Stimulated activated naive CD4-positive, alpha-beta T cell (primary cell): Measurements from ENCODE around the gene CISTR.
"Not testable (repeated sequence)": the region's sequence is repeated elsewhere in the genome, so short reads cannot be mapped to it uniquely, and the experiment has no call there.

ENCODE experiments used
- DNase-seq, 6 experiments: peaks; one replicate each; lab custom pipeline; 2025; lab: John Stamatoyannopoulos, UW

CISTR gene

DNA sequence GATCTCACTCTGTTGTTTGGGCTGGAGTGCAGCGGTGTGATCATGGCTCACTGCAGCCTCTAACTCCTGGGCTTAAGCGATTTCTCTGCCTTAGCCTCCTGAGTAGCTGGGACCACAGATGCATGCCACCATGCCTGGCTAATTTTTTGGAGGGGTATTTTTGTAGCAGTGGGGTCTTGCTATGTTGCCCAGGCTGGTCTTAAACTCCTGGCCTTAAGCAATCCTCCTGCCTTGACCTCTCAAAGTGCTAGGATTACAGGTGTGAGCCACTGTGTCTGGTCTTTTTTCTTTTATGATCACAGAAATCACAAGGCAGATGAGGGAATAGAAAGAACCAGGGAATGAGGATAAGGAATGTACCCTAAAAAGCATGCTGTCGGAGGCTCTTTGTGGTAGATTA, 11.0 kb upstream of the CISTR start:
- not testable (repeated sequence) for DNase-seq

DNA sequence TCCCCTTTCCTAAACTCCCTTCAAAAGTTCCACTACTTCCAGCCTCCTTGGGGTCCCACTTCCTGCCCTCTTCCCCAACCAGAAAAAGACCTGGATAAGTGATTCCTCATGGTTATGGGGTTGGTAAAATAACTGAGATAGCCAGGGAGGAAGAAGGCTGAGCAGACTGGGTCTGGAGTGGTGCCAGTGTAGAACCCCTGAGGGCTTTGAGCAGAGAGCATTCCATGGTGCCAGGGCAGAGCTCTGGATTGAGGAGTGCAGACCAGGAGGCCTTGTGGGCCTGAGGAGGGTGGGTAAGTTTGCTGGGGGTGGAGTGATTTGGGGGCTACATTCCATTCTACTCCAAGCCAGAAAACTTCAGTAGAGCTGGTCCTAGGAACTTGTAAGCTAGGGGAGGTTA, 9.5 kb upstream of the CISTR start:
- no peak for DNase-seq

DNA sequence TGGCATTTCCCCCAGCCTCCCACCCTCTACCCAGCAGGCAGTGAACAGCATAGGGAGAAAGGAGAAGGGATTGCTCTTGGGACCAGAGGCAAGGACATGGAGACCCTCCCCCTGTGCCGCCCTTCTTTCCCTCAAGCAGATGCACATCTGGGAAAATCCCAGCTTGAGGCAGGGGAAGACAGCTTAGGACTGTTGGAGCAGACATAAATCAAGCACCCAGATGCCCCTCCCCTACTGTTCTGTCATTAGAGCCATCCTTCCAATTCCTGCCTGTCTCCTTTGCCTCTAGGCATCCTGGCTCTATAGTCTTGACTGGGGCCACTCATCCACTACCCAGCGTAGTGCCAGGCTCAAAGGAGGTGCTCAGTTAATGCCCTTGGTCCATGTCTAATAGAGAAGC, 7.5 kb upstream of the CISTR start:
- DNase-seq, result no peak

DNA sequence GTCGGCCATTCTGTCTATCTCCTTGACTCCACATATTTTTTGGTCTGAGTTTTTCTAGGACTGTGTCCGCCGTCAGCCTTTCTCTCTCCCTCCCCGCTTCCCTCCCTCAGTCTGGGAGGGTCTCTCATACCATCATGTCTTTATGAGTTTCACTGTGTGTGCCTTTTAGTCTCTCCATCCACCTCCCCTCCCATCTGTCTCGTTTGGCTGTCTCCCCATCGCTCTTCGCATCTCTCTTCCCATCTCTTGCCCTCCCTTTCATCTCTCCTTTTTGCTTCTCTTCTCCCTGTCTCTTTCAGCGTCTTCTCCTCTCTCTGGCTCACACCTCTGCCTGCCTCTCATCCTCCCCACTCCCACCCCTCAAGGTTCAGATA, 6.9 kb upstream of the CISTR start:
- DNase-seq, result no peak

DNA sequence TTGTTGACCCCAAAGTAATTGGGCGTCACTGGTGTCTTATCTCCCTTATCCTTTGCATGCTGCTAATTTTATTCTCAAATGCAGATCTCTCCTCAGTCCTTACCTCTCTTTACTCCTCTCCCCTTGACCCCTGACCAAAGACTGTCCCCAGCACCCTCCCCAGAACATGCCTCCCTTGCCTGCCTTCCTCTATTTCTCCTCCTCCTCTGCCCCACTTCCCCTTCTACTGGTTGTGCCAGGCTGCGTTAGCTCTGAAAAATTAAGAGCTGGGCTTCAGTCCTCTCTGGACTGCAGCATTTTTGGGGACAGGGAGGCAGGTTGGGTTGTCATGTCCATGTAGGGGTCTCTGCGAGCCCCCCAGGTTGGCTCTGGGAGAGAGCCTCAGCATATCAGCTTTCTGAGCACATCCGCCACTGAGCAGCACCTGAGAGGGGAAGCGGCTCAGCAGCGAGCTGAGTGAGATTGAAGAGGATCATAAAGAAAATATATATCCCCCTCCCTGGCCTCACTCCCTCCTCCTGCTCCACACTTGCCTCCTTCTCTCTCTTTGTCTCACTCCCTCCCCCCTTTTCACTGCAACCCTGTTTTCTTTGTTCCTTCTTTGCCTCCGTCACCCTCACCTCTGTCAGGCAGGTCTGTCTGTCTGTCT, 6.4 kb upstream of the CISTR start:
- DNase-seq, result no peak

DNA sequence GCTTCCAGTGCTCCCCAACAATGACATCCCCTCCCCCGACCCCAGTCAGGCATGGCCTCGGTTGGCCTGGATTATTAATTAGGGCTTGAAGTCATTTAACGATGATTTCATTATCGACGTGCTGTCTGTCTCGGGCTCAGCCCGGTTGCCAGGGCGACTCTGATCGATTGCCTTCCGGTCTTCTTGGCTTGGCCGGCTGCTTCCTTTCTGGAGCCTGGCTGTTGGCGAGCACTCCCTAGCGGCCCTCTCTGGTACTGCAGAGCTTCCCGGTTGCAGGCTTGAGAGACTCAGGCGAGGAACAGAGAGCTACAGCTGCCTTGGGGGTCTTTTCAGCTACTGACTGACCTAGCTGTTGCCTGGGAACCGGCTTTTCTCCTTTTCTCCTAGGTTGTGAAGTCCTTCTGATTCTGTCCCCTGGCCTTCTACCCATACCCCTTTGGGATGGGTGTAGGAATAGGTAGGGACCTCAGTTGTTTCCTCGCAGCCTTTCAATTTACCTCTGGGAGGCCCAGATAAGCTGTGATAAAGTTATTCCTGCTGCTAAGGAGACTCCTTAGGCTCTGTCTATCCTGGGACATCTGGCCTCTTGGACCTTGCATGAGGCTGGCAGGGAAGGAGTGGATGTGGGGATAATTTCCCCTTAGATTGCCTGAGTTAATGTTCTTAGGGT, 5.5 kb upstream of the CISTR start:
- DNase-seq, result peak; percentile 53 to 78 (median 72)

DNA sequence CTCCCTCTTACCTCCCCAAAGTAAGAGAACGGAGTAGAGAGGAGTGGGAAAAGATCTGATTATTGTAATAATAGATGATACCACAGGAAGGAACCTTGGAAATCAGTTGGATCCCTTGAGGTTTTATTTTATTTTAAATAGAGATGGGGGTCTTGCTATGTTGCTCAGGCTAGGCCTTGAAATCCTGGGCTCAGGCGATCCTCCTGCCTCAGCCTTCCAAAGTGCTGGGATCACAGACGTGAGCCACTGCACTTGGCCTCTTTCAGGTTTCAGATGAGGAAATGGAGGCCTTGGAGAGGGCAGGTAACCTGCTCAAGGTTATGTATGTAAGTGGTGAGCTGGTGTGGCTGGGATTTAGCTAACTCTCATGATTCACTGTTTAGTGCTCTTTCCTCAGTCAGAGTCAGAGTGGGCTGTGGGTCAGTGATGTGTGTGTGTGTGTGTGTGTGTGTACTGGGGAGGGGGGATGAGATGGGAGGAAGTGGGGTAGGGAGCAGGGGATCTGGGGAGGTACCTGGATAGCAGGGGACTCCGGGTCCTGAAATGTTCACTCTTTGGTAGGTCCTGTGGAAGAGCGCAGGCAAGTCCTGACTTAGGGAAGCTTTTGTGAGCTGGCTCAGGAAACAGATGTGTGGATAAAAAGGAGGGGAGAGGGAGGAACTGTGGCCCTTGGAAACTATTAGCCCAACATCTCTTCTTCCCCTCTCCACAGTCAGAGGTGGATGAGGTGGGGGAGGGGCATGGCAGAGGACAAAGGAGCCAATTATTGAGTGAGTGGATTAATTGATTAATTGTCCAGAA, 4.7 kb upstream of the CISTR start:
- no peak for DNase-seq

DNA sequence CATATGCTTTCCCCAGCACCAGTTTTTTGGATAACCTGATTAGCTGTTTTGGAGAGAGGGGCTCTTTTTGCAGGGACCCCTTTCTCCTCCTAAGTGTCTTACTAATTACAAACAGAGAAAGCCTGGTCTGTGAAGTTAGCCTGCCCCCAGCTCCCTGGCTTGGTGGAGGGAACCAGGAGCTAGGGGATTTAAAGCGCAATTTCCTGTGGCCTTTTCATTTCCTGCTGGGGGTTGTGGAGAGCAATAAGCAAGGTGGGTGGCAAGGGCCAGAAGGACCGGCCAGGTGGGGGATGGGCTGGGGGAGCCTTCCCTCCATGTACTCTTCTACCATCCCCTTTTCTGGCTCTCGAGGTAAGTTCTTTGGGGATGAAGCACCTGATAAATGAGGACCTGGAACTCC, 4.1 kb upstream of the CISTR start:
- no peak for DNase-seq

DNA sequence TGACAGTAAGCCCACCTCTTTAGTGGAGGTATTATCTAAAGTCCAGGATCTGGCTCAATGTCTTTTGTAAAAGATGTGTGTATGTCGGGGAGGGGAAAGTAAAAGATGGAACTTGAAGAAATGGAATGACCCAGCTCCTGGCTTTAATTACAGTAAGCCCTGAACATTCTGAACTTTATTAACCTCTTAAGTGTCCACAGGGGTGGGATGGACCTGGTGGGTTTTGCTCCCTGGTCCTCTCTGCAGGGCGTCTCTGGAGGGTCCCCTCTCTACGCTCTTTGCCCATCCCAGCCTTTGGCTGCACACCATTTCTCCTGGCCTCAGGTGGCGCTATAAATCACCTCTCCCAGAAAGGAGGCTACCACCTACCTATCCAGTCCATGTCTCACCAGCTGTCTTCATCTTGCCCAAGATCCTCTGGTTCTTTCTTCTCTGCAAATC, 3.7 kb upstream of the CISTR start:
- DNase-seq, result no peak

DNA sequence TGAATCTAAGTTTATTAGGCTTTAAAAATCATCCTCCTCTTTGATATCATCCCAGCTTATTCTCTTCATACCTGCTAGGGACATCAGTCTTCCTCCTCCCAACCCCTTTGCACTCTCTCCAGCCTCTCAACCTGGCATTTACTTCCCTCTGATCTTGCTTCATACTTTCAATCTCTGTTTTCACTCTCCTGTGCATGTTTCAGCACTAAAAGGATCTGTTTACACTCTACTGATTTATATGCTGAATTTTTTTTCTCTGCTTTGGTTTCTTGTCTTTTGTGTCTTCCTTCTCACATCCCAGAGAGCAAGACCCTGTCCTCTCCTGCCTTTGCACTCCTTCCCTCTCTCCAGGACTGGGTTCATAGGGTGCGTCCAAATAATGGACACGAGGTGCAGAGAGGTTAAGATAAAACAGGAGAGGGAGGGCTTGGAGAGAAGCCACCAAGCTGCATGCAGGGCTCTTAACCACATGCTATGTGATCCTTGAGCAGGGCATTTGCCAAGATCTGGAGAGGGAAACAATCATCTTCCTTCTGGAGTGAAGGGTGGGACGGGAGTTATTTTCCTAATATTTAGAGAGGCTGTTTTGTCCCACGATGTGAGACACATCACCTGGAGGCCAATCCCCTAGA, 3.0 kb upstream of the CISTR start:
- DNase-seq, result no peak

DNA sequence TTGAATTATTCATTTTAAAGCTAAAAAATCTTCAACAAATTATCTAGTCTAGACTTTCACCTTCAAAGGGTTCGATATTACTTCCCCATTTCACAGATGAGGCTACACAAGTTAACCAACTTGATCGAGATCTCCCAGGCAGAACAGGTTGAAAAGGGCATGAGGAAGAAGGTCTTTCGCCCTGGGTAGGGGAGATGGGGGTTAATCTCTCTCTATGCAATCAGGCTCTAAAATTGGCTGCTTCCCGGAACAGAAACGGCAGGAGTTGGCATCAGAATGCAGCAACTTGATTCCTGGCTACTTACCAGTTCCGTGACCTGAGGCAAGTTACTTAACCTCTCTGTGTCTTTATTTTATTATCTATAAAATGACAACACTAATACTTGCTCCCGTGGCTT, 2.4 kb upstream of the CISTR start:
- no peak for DNase-seq

DNA sequence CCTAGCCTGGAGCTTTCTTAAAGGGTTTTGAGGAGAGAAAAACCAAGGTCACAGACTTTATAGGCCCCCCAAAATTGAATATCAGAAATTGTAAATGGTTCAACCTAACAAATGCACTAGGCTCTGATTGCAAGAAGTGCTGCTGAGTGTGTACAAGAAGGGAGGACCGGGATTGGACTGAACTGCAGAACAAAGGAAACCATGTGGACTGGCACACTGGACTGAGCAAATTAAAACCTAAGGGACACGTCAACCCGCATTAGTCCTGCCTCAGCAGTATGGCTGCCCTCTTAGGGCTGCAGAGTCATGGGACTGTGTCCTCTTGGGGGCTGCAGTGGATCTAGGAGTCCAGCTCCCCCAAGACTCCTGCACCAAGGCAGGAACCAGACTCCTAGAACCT, 842 bp upstream of the CISTR start:
- DNase-seq, result no peak

DNA sequence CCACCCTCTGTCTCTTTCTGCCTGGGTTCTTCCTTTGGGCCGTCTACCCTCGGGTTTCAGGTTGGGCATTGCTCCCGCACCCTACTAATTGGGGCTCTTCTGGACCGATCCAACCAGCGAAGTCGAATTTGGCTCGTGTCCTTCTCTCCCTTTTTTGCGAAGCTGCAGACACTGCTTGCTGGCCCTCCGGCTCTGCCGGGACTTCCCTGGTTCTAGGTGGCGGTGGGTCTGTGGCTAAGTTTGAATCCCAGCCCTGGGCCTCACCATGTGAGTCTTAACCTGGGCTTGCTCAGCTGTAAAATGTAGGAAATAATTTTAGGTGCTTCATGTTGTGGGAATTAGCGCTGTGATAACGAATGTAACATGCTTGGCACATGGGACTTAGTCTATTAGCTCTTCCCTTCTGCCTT, 418 bp upstream of the CISTR start:
- no peak for DNase-seq

DNA sequence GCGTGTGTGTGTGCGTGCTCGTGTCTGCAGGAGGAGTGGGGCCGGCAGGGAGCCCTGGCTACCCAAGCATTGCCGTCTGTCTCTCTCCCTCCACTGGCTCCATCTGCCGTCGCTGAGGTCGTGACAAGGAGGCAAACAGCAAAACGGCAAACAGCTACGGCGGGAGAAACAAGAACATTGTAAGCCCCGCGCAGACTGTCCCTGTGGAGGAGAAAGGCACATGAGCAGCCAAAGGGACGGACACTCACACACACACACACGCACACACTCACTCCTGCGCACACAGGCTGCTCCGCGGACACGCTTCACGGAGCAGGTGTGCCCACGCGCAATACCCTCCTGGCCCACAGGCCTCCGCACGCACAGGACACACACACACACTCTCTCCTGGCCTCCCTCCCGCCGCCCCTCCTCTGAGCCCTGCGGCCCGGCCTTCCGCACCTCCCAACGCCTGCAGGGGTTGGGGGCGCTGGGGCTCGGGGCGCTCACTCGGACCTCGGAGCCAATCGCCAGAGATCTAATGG, 905 bp downstream of the CISTR start:
- peak in 2 of 6 experiments; percentile 26 to 37 for DNase-seq

DNA sequence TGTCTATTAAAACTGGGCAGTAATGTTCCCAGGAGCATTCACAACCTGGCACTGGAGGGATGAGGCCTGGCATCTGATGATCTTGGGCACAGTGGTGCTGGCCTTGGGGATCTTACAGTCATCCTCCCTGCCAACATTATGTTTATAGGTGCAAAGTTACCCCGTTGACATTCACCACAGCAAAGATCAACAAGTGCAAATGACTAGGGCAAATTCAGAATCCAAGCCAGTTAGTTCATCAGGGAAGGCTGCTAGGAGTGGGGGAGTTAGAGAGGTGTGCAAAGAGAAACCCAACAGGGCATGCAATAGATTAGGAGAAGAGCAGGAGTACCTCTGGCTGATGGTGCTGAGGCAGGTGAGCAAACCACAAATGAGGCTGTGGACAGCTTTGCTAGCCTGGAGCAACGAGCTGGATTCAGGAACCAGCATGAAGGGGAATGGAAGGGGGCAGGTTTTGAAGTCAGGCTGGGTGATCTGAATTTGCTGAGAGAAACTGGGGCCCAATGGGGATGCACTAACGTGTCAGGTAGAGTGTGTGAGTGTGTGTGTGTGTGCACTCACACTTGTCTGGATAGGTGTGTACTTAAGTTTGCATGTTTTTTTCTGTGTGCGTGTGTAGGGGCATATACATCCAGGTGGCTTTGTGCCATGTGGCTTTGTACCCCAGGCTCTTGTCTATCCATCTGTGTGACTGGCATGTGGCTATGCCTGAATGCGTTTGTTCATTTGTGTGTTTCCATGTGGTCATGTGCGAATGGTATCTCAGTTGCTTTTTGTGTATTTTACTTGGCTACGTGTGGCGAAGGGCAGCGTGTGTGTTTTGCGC, 1.6 kb downstream of the CISTR start:
- DNase-seq, result no peak

DNA sequence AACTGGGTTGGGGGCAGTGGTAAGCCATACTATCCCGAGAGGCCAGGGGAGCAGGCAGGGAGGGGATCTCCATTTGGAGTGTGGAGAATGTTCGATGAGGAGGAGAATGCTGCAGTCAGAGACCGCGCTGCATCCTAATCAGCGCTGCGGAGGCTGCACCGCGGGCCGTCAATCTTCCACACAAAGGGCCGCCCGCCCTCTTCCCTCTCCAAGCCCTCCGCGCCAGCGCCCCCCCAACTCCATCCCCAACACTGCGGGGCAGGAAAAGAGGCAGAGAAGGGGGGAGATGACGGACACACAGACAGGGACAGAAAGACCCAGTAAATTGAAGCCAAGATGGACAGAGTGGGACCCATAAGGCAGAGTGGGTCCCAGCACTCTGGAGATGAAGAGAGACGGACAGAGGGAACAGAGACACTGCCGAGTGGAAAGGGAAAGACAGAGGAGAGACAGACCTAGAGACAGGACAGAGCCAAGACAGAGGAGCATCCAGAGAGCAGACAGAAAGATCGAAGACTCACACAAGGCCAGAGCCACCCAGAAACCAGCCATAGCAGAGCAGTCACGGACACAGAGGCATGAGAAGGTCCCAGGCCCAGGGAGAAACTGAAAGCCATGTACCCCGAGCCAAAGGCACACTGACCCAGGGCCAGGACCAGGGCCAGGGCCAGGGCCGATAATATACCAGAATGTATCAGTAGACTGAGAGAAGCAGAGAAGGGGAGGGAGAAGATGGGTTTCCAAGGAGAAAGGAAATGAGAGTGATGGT, 3.5 kb downstream of the CISTR start:
- DNase-seq, result no peak

DNA sequence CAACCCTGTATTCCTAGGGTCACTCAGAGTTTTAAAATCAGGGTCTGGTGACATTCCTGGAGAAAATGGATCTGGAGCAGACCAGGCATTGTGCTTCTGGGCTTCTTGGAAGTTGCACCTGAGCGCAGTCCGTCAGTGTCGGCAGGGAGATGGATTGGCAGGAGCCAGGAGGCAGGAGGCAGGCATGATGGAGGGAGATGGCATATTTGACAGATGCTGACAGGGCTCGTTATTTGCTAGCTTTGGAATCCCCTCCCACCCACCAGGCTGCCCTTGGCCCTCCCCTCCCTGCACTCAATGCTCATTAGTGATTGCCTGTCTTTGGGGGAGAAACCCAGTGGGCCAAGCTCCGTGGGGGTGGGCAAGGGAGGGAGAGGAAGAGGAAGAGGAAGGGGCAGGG, 4.7 kb downstream of the CISTR start:
- DNase-seq, result no peak

DNA sequence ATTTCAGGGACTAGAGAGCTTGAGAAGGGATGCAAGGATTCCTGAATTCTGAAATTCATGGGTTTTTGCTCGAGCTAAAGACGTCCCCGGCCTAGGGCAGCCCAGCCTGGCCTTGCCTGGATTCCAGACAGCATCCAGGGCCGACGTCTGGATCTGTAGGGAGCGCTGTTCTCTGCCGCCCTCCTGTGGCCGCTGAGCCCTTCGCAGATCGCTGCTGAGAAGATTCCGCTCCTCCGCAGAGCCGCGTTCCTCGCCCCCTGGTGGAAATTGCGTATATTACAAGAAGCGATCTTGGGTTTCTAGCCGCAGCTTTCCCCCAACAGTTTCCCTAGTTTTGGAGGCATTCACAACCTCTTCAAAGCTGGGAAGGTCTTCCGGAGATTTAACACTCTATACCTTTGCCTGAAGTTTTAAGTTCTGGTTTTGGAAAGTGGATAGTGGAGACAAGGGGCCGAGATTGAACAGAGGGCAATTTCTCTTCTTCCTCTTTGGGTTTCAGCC, 5.1 kb downstream of the CISTR start:
- peak; percentile 64 to 90 (median 82) for DNase-seq

DNA sequence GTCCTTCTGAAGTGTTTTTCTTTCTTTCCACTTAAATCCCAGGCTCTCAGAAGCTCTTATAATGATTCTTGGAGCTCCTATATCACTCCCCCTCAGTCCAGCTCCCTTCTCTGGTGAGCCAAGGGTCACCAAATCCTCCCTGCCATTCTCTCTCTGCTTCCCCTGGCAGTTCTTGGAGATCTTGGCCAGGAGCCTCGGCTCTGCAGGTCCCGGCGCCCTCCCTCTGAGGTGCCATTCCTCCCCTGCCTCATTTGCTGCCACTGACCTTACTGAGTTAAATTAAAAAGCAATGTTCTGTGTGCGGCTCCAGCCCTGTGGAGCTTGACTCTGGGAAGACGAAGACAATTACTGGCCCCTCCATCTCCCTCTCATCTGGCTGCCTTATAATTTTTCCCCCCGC, 7.0 kb downstream of the CISTR start:
- no peak for DNase-seq

DNA sequence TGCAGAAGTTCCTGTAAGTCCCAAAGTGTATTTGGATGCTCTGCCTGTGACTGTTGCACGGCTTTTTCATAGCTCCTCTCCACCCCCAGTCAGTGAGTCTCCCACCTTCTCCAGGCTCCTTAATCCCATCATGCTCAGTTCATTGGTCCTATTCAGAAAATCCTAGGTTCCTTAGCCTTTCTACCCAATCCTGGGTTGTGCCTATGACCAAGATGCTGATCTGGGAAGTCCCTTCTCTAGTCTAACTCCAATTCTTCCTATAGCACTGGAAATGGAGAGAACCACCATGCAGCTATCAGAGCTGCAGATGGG, 7.7 kb downstream of the CISTR start:
- DNase-seq, result no peak
